ENCODE results near the gene EEF1E1. TPM values are rescaled to one million over a fixed set of nuclear protein-coding genes. Genes with fewer than 3 reads are reported as not detected.
A peak's percentile ranks its signal among the peaks of the same experiment; 100 is the strongest.

EEF1E1 gene
- total and polyA plus RNA-seq, 9 of the 15 experiments (the other 6 are each of a cell fraction or from before 2014, with no cell fraction given): 135 to 1,355 (median 327) TPM

DNA sequence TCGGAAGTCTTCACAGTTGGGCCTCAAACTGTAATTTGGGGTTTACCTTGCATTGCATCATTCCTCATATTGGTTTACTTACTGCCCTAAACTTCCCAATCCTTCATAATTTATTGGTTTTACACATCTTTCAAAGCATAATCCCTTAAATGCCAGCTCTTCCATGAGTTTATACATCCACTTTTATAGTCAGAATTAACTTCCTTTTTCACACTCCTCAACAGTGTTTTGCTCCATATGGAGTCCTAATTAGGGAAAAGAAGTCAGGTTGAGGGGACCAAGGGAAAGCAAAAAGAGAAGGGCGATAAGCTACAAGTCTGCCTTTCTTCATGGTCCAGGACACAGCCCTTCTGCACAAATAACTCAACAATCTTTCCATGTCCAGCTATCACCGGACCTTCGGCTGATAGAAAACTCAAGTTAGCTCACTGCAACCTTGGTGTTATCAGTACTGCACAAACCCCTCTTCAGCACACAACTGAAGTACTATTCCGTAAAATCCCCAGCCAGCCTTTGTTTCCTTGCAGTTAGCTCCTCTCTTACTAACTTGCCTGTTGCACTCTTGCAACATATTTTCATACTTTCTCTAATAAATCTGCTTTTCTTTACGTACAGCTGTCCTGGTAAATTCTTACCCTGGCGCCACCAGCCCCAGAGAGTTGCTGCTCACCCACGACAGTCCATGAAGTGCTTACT lies 2.0 kb downstream of the EEF1E1 start (continued):
- TF ChIP-seq ESRRB (CRISPR knock-in tag; IDR thresholded peaks at IDR 0.05; ENCODE audit: borderline replicate concordance): no peak
- TF ChIP-seq ZNF12 (CRISPR knock-in tag; IDR thresholded peaks at IDR 0.05): no peak
- TF ChIP-seq U2AF2 (optimal IDR thresholded peaks at IDR 0.05; ENCODE audit: low read depth, low read length): no peak
- no peak; the same call in 1 of the 2 replicates for TF ChIP-seq NR2C2 (CRISPR knock-in tag; IDR thresholded peaks at IDR 0.05)
- peak; percentile 76; the same call in 1 of the 2 replicates for TF ChIP-seq NR2C2 (tag; IDR thresholded peaks at IDR 0.05)
- TF ChIP-seq NEUROD1 (IDR thresholded peaks at IDR 0.05; ENCODE audit: borderline replicate concordance, low read depth, low read length, partially characterized antibody): peak; percentile 23
- no peak for TF ChIP-seq FOS (IDR thresholded peaks at IDR 0.05; ENCODE audit: extremely low read depth, insufficient read length)
- no peak for TF ChIP-seq HDAC8 (tag; IDR thresholded peaks at IDR 0.05)
- no peak for TF ChIP-seq SIX5 (IDR thresholded peaks at IDR 0.05; ENCODE audit: borderline replicate concordance in 1 of 2, insufficient read depth in 1 of 2, low read depth in 1 of 2, low read length in 2 of 2)
- TF ChIP-seq, protein P1, sequence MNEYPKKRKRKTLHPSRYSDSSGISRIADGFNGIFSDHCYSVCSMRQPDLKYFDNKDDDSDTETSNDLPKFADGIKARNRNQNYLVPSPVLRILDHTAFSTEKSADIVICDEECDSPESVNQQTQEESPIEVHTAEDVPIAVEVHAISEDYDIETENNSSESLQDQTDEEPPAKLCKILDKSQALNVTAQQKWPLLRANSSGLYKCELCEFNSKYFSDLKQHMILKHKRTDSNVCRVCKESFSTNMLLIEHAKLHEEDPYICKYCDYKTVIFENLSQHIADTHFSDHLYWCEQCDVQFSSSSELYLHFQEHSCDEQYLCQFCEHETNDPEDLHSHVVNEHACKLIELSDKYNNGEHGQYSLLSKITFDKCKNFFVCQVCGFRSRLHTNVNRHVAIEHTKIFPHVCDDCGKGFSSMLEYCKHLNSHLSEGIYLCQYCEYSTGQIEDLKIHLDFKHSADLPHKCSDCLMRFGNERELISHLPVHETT (CRISPR knock-in tag; conservative IDR thresholded peaks at IDR 0.05 in 1 of 2, IDR thresholded peaks at IDR 0.05 in 1 of 2): no peak
- TF ChIP-seq, protein P2, sequence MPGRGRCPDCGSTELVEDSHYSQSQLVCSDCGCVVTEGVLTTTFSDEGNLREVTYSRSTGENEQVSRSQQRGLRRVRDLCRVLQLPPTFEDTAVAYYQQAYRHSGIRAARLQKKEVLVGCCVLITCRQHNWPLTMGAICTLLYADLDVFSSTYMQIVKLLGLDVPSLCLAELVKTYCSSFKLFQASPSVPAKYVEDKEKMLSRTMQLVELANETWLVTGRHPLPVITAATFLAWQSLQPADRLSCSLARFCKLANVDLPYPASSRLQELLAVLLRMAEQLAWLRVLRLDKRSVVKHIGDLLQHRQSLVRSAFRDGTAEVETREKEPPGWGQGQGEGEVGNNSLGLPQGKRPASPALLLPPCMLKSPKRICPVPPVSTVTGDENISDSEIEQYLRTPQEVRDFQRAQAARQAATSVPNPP (IDR thresholded peaks at IDR 0.05; ENCODE audit: borderline replicate concordance, insufficient read depth, insufficient read length): no peak
- peak; percentile 34; the same call in 1 of the 2 replicates for TF ChIP-seq POLR2AphosphoS5 (IDR thresholded peaks at IDR 0.05; ENCODE audit: control insufficient read depth, insufficient read depth, low read depth, low read length)
- TF ChIP-seq CHD1 (IDR thresholded peaks at IDR 0.05; ENCODE audit: low read length): no peak
- peak; percentile 88 for TF ChIP-seq ARID1B (IDR thresholded peaks at IDR 0.05)
- TF ChIP-seq, protein P3, sequence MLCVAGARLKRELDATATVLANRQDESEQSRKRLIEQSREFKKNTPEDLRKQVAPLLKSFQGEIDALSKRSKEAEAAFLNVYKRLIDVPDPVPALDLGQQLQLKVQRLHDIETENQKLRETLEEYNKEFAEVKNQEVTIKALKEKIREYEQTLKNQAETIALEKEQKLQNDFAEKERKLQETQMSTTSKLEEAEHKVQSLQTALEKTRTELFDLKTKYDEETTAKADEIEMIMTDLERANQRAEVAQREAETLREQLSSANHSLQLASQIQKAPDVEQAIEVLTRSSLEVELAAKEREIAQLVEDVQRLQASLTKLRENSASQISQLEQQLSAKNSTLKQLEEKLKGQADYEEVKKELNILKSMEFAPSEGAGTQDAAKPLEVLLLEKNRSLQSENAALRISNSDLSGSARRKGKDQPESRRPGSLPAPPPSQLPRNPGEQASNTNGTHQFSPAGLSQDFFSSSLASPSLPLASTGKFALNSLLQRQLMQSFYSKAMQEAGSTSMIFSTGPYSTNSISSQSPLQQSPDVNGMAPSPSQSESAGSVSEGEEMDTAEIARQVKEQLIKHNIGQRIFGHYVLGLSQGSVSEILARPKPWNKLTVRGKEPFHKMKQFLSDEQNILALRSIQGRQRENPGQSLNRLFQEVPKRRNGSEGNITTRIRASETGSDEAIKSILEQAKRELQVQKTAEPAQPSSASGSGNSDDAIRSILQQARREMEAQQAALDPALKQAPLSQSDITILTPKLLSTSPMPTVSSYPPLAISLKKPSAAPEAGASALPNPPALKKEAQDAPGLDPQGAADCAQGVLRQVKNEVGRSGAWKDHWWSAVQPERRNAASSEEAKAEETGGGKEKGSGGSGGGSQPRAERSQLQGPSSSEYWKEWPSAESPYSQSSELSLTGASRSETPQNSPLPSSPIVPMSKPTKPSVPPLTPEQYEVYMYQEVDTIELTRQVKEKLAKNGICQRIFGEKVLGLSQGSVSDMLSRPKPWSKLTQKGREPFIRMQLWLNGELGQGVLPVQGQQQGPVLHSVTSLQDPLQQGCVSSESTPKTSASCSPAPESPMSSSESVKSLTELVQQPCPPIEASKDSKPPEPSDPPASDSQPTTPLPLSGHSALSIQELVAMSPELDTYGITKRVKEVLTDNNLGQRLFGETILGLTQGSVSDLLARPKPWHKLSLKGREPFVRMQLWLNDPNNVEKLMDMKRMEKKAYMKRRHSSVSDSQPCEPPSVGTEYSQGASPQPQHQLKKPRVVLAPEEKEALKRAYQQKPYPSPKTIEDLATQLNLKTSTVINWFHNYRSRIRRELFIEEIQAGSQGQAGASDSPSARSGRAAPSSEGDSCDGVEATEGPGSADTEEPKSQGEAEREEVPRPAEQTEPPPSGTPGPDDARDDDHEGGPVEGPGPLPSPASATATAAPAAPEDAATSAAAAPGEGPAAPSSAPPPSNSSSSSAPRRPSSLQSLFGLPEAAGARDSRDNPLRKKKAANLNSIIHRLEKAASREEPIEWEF (CRISPR knock-in tag; IDR thresholded peaks at IDR 0.05): peak; percentile 70; the same call in 1 of the 2 replicates
- TF ChIP-seq TOE1 (IDR thresholded peaks at IDR 0.05; ENCODE audit: borderline replicate concordance): 0 out of 2 replicates have a peak, but pooled peaks have one; percentile 44
- no peak; the same call in 1 of the 2 replicates for TF ChIP-seq TOE1 (CRISPR knock-in tag; IDR thresholded peaks at IDR 0.05; ENCODE audit: borderline replicate concordance, low read depth)
- TF ChIP-seq SREBF1 (IDR thresholded peaks at IDR 0.05; ENCODE audit: borderline replicate concordance, low read depth, low read length): no peak
- TF ChIP-seq MEF2A (IDR thresholded peaks at IDR 0.05; ENCODE audit: control insufficient read depth, low read depth, low read length): no peak
